Measurements from ENCODE around the gene SGCA. TPM values are rescaled to one million over a fixed set of nuclear protein-coding genes. Genes with fewer than 3 reads are reported as not detected.

SGCA gene
- total and polyA plus RNA-seq, 8 donors = 3.2 to 18.5 (median 5.6) TPM

DNA sequence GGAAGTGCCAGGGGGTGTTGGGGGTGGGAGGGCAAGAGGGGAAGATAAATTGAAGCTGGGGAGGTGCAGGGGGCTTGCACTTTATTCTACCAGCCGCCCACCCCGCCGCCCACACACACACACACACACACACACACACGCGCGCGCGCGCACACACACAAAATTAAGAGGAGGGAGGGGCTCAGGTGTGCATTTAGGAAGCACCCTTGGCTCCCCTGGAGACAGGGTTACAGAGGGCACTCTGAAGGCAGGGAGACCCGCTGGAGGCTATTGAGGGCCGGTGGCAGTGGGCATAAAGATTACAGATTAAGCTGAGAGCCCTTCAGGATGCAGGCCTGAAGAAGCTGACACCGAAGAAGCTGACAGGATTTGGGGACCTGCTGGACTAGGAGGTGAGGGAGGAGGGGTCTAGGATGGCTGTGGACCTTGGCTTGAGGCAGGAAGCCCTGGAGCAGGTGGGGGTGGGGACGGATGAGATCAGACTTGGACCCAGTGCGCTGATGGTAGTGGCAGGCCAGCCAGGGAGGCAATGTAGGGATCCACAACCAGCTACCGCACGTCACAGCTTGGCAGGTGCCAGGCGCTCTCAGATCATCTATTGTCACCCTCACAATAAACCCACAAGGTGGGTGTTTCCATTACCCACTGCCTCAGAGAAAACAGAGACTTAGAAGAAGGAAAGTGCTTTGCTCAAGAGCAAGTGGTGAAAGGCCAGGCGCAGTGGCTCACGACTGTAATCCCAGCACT lies 35.1 kb upstream of the SGCA start:
- DNase-seq (no peak), ATAC-seq (no peak)
- peaks cover 8 to 47% of the 10 kb centered on the region in 2 donors for H3K4me1 ChIP-seq
- peaks cover 0 to 19% of the 10 kb centered on the region in 2 donors for H3K36me3 ChIP-seq
- H3K27ac ChIP-seq = no peak overlapping the region
- H3K27me3 ChIP-seq = peaks cover 7 to 50% of the 10 kb centered on the region in 2 donors
- TF ChIP-seq, protein P1, sequence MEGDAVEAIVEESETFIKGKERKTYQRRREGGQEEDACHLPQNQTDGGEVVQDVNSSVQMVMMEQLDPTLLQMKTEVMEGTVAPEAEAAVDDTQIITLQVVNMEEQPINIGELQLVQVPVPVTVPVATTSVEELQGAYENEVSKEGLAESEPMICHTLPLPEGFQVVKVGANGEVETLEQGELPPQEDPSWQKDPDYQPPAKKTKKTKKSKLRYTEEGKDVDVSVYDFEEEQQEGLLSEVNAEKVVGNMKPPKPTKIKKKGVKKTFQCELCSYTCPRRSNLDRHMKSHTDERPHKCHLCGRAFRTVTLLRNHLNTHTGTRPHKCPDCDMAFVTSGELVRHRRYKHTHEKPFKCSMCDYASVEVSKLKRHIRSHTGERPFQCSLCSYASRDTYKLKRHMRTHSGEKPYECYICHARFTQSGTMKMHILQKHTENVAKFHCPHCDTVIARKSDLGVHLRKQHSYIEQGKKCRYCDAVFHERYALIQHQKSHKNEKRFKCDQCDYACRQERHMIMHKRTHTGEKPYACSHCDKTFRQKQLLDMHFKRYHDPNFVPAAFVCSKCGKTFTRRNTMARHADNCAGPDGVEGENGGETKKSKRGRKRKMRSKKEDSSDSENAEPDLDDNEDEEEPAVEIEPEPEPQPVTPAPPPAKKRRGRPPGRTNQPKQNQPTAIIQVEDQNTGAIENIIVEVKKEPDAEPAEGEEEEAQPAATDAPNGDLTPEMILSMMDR (IDR thresholded peaks at IDR 0.05) = no peak
- no peak overlapping the region for H3K4me3 ChIP-seq
- intact Hi-C loops (cut with DNase I) = no loop called here
- no peaks in the 10 kb centered on the region for H3K9me3 ChIP-seq

GRCh38 chr17:50132104-50132794 lies 33.6 kb upstream of the SGCA start:
- Histone ChIP-seq H3K36me3 (peaks cover 0 to 34% of the 10 kb centered on the region in 2 donors), H3K4me1 (peaks cover 8 to 46% of the 10 kb centered on the region in 2 donors), H3K27me3 (peaks cover 7 to 38% of the 10 kb centered on the region in 2 donors), H3K27ac (peak overlapping the region in 1 of 2 donors; percentile 30), H3K9me3 (no peaks in the 10 kb centered on the region), H3K4me3 (no peak overlapping the region)
- TF ChIP-seq, protein P1 (IDR thresholded peaks at IDR 0.05) = no peak
- ATAC-seq (no peak), DNase-seq (no peak)
- intact Hi-C loops (cut with DNase I) = no loop called here

DNA sequence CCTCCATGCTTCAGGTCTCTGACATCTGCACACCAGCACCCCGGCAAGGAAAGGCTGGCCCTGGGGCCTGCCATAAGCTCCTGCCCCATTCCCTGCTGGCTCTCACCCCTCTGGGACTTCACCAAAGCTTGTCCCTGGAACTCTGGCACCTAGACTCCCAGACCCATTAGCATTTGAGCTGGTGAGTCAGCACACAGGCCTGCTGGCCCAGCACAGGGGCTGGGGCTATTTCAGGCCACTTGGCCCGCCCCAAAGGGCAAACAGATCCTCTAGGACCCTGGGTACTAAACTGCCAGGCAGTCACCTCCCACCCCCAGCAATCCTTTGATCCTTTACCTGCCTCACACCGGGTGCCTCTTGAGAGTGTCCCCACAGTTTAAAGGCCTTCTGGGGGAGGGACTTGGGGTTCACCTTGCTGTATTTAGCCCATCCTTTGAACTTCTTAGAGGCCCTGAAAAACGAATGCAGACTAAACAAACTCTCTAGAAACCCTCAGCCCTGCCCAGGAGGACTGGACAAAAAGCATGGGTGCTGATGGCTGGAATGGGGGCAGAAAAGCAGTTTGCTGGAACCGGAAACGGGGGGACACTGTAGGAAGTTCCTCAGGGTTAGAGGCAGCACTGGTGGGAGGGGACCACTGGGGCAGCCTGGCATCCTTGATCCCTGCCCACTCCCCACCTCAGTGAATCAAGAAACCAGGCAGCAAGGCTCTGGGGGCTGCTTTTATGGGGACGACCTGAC lies 32.6 kb upstream of the SGCA start:
- peak in 1 of 4 donors; percentile 76 for DNase-seq
- ATAC-seq = peak; percentile 72
- Histone ChIP-seq H3K27ac (peak overlapping the region in 1 of 2 donors; percentile 30), H3K27me3 (peaks cover 7 to 29% of the 10 kb centered on the region in 2 donors), H3K36me3 (peaks cover 0 to 44% of the 10 kb centered on the region in 2 donors), H3K4me3 (no peak overlapping the region), H3K4me1 (peaks cover 8 to 38% of the 10 kb centered on the region in 2 donors), H3K9me3 (no peaks in the 10 kb centered on the region)
- TF ChIP-seq, protein P1 (IDR thresholded peaks at IDR 0.05) = no peak
- intact Hi-C loops (cut with DNase I) = no loop called here

DNA sequence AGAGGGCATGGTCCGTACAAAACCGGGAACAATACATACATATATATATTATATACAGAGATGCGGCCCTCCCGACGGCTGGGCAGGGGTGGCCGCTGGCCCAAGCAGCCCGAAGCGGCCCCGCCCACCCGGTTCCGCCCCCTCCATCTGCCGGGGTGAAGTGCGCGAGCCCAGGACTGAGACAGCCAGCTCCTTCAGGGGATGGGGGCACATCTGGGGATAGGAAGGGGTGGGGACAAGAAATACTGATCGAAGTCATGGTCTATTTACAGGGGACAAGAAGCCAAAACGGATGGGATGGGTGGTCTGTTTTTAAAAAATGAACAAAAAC lies 32.1 kb upstream of the SGCA start:
- Histone ChIP-seq H3K36me3 (peaks cover 0 to 49% of the 10 kb centered on the region in 2 donors), H3K27me3 (peaks cover 7 to 25% of the 10 kb centered on the region in 2 donors), H3K27ac (peak overlapping the region in 1 of 2 donors; percentile 30), H3K9me3 (no peaks in the 10 kb centered on the region), H3K4me3 (no peak overlapping the region), H3K4me1 (peaks cover 7 to 35% of the 10 kb centered on the region in 2 donors)
- intact Hi-C loops (cut with DNase I) = no loop called here
- peak in 1 of 4 donors; percentile 75 for DNase-seq
- TF ChIP-seq, protein P1 (IDR thresholded peaks at IDR 0.05) = no peak
- ATAC-seq = peak; percentile 16

All from left lung (tissue), 10 donors.